CD4-positive, alpha-beta memory T cell (primary cell): Measurements from ENCODE around the gene KLF13. TPM values are rescaled to one million over a fixed set of nuclear protein-coding genes. Genes with fewer than 3 reads are reported as not detected.
A peak's percentile ranks its signal among the peaks of the same experiment; 100 is the strongest.
"Not testable (repeated sequence)": the region's sequence is repeated elsewhere in the genome, so short reads cannot be mapped to it uniquely, and the experiment has no call there.

Experiments
- CTCF ChIA-PET: fragments of 350-600 bp; sonication (Branson Sonifier 250); formaldehyde crosslinking; loops from one replicate; lab custom pipeline; 2021; ENCODE audit warnings: inconsistent platforms; ENCODE audit not compliant: partially characterized antibody; lab: Charles Lee
- POLR2A ChIA-PET: fragments of 350-600 bp; sonication (Branson Sonifier 250); formaldehyde crosslinking; loops from one replicate; lab custom pipeline; 2021; ENCODE audit not compliant: partially characterized antibody; lab: Charles Lee
- DNase-seq, 5 donors: peaks; one replicate each; pipeline versions ENCODE4 v3.0.0 to v3.0.0-alpha.2; 2020 to 2022; ENCODE audit warnings: mixed read lengths in 1 of 5
- H3K27ac ChIP-seq: one replicate; pipeline ENCODE4 v1.7.0; 2013; ENCODE audit warnings: low read depth, low read length
- H3K27me3 ChIP-seq: 2 replicates; pipeline ENCODE4 v1.7.0; 2013; ENCODE audit warnings: mild to moderate bottlenecking, low read length, moderate library complexity; ENCODE audit not compliant: insufficient read depth
- H3K36me3 ChIP-seq: 2 replicates; pipeline ENCODE4 v1.7.0; 2013; ENCODE audit warnings: mild to moderate bottlenecking, low read length, moderate library complexity; ENCODE audit not compliant: insufficient read depth
- H3K4me1 ChIP-seq: 2 replicates; pipeline ENCODE4 v1.7.0; 2013; ENCODE audit warnings: mild to moderate bottlenecking, low read length, moderate library complexity; ENCODE audit not compliant: insufficient read depth
- H3K4me3 ChIP-seq, 2 donors: one replicate each; pipeline ENCODE4 v1.7.0; 2013; ENCODE audit warnings: low read length in 2 of 2, mild to moderate bottlenecking in 1 of 2
- H3K9me3 ChIP-seq, 2 donors: one replicate each; pipeline ENCODE4 v1.7.0; 2013; ENCODE audit warnings: low read length in 2 of 2, control low read depth in 1 of 2; ENCODE audit not compliant: control insufficient read depth in 1 of 2
- H3K27ac Mint-ChIP-seq, 7 donors: one replicate each; pipeline ENCODE4 v1.8.0; 2020 to 2021; ENCODE audit warnings: mixed read lengths in 7 of 7, mild to moderate bottlenecking in 6 of 7, inconsistent platforms in 3 of 7, moderate library complexity in 3 of 7
- H3K27me3 Mint-ChIP-seq, 2 donors: one replicate each; pipeline ENCODE4 v1.8.0; 2020 to 2021; ENCODE audit warnings: mixed read lengths in 2 of 2
- H3K36me3 Mint-ChIP-seq, 2 donors: one replicate each; pipeline ENCODE4 v1.8.0; 2020 to 2021; ENCODE audit warnings: mixed read lengths in 2 of 2, inconsistent platforms in 1 of 2, mild to moderate bottlenecking in 1 of 2
- H3K4me1 Mint-ChIP-seq, 4 donors: one replicate each; pipeline ENCODE4 v1.8.0; 2020 to 2021; ENCODE audit warnings: mixed read lengths in 4 of 4, mild to moderate bottlenecking in 1 of 4
- H3K4me3 Mint-ChIP-seq, 8 donors: one replicate each; pipeline ENCODE4 v1.8.0; 2020 to 2021; ENCODE audit warnings: mixed read lengths in 8 of 8, mild to moderate bottlenecking in 7 of 8, moderate library complexity in 6 of 8, inconsistent platforms in 3 of 8
- H3K9me3 Mint-ChIP-seq, 8 donors: one replicate each; pipeline ENCODE4 v1.8.0; 2020 to 2021; ENCODE audit warnings: mixed read lengths in 8 of 8, mild to moderate bottlenecking in 5 of 8, inconsistent platforms in 3 of 8, moderate library complexity in 1 of 8
- intact Hi-C: fragments of 100-400 bp; cut with micrococcal nuclease; formaldehyde crosslinking; loops from one replicate; pipeline ENCODE4 v1.15.1; 2023
- polyA plus RNA-seq, 2 donors: library from polyadenylated mRNA; unstranded; fragments of 300-500 nt; fragmentation: Illumina TruSeq; gene quantifications; one replicate each; pipeline ENCODE4 v1.2.3, GENCODE V29; 2021
- total RNA-seq, 2 experiments: library from RNA; stranded (reverse); gene quantifications; one replicate each; pipeline ENCODE4 v1.2.3, GENCODE V29; 2021

Gene KLF13
- total and polyA plus RNA-seq, 4 experiments from 2014 or later = 22.0 to 202 (median 139) TPM

DNA sequence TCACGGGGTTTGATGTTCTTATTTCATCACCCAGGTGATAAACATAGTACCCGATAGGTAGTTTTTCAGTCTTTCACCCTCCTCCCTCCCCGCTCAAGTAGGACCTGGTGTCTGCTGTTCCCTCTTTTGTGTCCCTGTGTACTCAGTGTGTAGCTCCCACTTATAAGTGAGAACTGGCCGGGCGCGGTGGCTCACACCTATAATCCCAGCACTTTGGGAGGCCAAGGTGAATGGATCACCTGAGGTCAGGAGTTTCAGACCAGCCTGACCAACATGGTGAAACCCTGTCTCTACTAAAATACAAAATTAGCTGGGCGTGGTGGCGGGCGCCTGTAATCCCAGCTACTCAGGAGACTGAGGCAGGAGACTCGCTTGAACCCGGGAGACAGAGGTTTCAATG lies 29.5 kb downstream of the KLF13 start:
- H3K4me3 ChIP-seq, H3K27me3 Mint-ChIP-seq, H3K9me3 Mint-ChIP-seq, H3K9me3 ChIP-seq, H3K27me3 ChIP-seq, intact Hi-C loops, H3K36me3 ChIP-seq: not testable (repeated sequence)
- peaks cover 10 to 59% of the 10 kb centered on the region in 2 donors for H3K36me3 Mint-ChIP-seq
- H3K4me3 Mint-ChIP-seq = peak overlapping the region; percentile 13 to 97 (median 85)
- ChIA-PET POLR2A (interaction anchor here (1.4 to 23.9 kb wide), 9 partner anchors 6 to 127 kb away, joined by 3 to 562 read pairs (median 60); partner anchors contain the start of gene KLF13), CTCF (interaction anchor here (0.7 to 7.0 kb wide), 10 partner anchors 8 to 150 kb away, joined by 3 to 48 read pairs (median 5); no protein-coding TSS in a partner anchor)
- H3K4me1 Mint-ChIP-seq = peaks cover 72 to 100% (median 92%) of the 10 kb centered on the region in 4 donors
- H3K27ac ChIP-seq = peak overlapping the region; percentile 82
- H3K27ac Mint-ChIP-seq = peak overlapping the region; percentile 91 to 98 (median 96)
- DNase-seq = peak in 1 of 5 donors; percentile 29
- peaks cover 100% of the 10 kb centered on the region for H3K4me1 ChIP-seq

- intact Hi-C loops = loop anchor here (1.0 kb wide), 1 partner anchor 10 kb away; no protein-coding TSS in a partner anchor
- Mint-ChIP-seq H3K4me1 (peaks cover 71 to 100% (median 92%) of the 10 kb centered on the region in 4 donors), H3K27ac (peak overlapping the region; percentile 91 to 98 (median 96)), H3K9me3 (peaks cover 0 to 1% (median 0%) of the 10 kb centered on the region in 8 donors), H3K27me3 (no peaks in the 10 kb centered on the region), H3K4me3 (peak overlapping the region; percentile 80 to 97 (median 85)), H3K36me3 (peaks cover 10 to 56% of the 10 kb centered on the region in 2 donors)
- ChIA-PET POLR2A (interaction anchor here (0.7 to 23.9 kb wide), 14 partner anchors 5 to 142 kb away, joined by 3 to 562 read pairs (median 8); partner anchors contain the start of gene KLF13), CTCF (interaction anchor here (0.7 to 7.0 kb wide), 17 partner anchors 9 to 157 kb away, joined by 3 to 48 read pairs (median 4); no protein-coding TSS in a partner anchor)
- Histone ChIP-seq H3K27me3 (no peaks in the 10 kb centered on the region), H3K9me3 (no peaks in the 10 kb centered on the region), H3K27ac (peak overlapping the region; percentile 82), H3K4me1 (peaks cover 99% of the 10 kb centered on the region), H3K36me3 (peaks cover 8% of the 10 kb centered on the region), H3K4me3 (peak overlapping the region in 1 of 2 donors; percentile 35)
- peak; percentile 47 to 66 (median 51) for DNase-seq
These were observed 30.5 kb downstream of the KLF13 start for GRCh38 chr15:31357148-31357547.

GRCh38 chr15:31358163-31358562 lies 31.5 kb downstream of the KLF13 start:
- ChIA-PET POLR2A (interaction anchor here (1.6 to 23.9 kb wide), 10 partner anchors 4 to 125 kb away, joined by 5 to 562 read pairs (median 63); partner anchors contain the start of gene KLF13), CTCF (interaction anchor here (1.5 to 7.2 kb wide), 5 partner anchors 11 to 143 kb away, joined by 7 to 48 read pairs (median 28); no protein-coding TSS in a partner anchor)
- intact Hi-C loops = no loop called here
- H3K36me3 Mint-ChIP-seq = peaks cover 10 to 47% of the 10 kb centered on the region in 2 donors
- peaks cover 99% of the 10 kb centered on the region for H3K4me1 ChIP-seq
- DNase-seq = peak in 1 of 5 donors; percentile 12
- peaks cover 8% of the 10 kb centered on the region for H3K36me3 ChIP-seq
- no peaks in the 10 kb centered on the region for H3K27me3 ChIP-seq
- peaks cover 0 to 1% (median 0%) of the 10 kb centered on the region in 8 donors for H3K9me3 Mint-ChIP-seq
- H3K27me3 Mint-ChIP-seq = no peaks in the 10 kb centered on the region
- H3K4me1 Mint-ChIP-seq = peaks cover 72 to 100% (median 91%) of the 10 kb centered on the region in 4 donors
- no peaks in the 10 kb centered on the region for H3K9me3 ChIP-seq
- peak overlapping the region; percentile 80 to 97 (median 86) for H3K4me3 Mint-ChIP-seq
- peak overlapping the region; percentile 82 for H3K27ac ChIP-seq
- H3K4me3 ChIP-seq = peak overlapping the region in 1 of 2 donors; percentile 17
- H3K27ac Mint-ChIP-seq = peak overlapping the region; percentile 91 to 98 (median 96)

DNA sequence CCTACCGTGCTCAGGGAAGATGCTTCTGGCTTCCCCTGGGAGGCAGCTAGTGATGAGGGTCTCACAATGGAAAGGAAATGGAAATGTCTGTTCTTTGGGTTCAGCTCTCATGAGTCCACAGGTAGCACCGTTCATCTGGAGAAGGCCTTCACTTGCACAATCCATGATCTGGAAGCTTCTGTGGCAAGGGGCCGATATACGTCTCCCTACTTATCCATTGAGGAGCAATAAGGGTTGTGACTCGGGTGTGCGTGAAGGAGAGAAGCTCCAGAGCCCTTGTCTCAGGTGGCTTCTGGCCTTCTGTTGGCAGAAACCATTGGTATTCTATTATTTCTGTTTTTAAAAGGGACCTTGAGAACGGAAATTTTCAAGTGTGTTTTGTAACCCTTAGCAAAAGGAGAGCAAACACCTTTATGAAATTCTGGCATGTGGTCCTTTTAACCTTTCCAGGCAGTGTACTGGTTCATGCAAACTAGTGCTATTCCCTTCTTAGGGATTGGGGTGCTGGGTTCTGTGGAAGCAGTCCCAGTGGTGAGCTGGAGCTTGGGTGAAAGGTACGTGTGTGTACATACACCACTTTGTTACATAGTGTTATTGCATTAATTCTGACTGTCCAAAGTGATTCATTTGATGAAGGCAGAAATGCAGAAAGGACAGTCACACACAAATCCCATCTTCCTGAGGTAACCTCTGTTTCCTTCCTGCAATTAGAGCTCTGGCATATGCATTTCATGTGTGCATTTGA lies 32.5 kb downstream of the KLF13 start:
- H3K36me3 Mint-ChIP-seq = peaks cover 10 to 44% of the 10 kb centered on the region in 2 donors
- Histone ChIP-seq H3K4me3 (peak overlapping the region in 1 of 2 donors; percentile 57), H3K9me3 (no peaks in the 10 kb centered on the region), H3K27ac (peak overlapping the region; percentile 82), H3K27me3 (no peaks in the 10 kb centered on the region), H3K36me3 (peaks cover 8% of the 10 kb centered on the region), H3K4me1 (peaks cover 99% of the 10 kb centered on the region)
- H3K9me3 Mint-ChIP-seq = peaks cover 0 to 1% (median 0%) of the 10 kb centered on the region in 8 donors
- intact Hi-C loops = no loop called here
- H3K4me3 Mint-ChIP-seq = peak overlapping the region; percentile 17 to 97 (median 84)
- CTCF ChIA-PET = interaction anchor here (1.0 to 11.3 kb wide), 8 partner anchors 12 to 144 kb away, joined by 3 to 137 read pairs (median 24); no protein-coding TSS in a partner anchor
- peaks cover 75 to 100% (median 91%) of the 10 kb centered on the region in 4 donors for H3K4me1 Mint-ChIP-seq
- peak in 1 of 5 donors; percentile 28 for DNase-seq
- H3K27ac Mint-ChIP-seq = peak overlapping the region; percentile 91 to 98 (median 96)
- no peaks in the 10 kb centered on the region for H3K27me3 Mint-ChIP-seq
- POLR2A ChIA-PET = interaction anchor here (0.6 to 23.9 kb wide), 11 partner anchors 3 to 367 kb away, joined by 3 to 562 read pairs (median 60); partner anchors contain the start of gene KLF13

- POLR2A ChIA-PET = interaction anchor here (0.6 to 23.9 kb wide), 13 partner anchors 3 to 368 kb away, joined by 3 to 562 read pairs (median 24); partner anchors contain the start of gene KLF13
- Mint-ChIP-seq H3K4me3 (peak overlapping the region in 7 of 8 donors; percentile 66 to 97 (median 81)), H3K4me1 (peaks cover 79 to 100% (median 94%) of the 10 kb centered on the region in 4 donors), H3K36me3 (peaks cover 8 to 41% of the 10 kb centered on the region in 2 donors), H3K9me3 (peaks cover 0 to 1% (median 0%) of the 10 kb centered on the region in 8 donors), H3K27ac (peak overlapping the region; percentile 91 to 98 (median 96)), H3K27me3 (no peaks in the 10 kb centered on the region)
- DNase-seq = peak in 1 of 5 donors; percentile 42
- CTCF ChIA-PET = interaction anchor here (1.0 to 11.3 kb wide), 7 partner anchors 13 to 145 kb away, joined by 3 to 137 read pairs (median 28); no protein-coding TSS in a partner anchor
- no peaks in the 10 kb centered on the region for H3K9me3 ChIP-seq
- intact Hi-C loops = loop anchor here (2.0 kb wide), 1 partner anchor 93 kb away; no protein-coding TSS in a partner anchor
- H3K36me3 ChIP-seq = peaks cover 5% of the 10 kb centered on the region
- peak overlapping the region; percentile 82 for H3K27ac ChIP-seq
- no peaks in the 10 kb centered on the region for H3K27me3 ChIP-seq
- peak overlapping the region; percentile 14 to 57 for H3K4me3 ChIP-seq
- H3K4me1 ChIP-seq = peaks cover 99% of the 10 kb centered on the region
These were observed 33.1 kb downstream of the KLF13 start for GRCh38 chr15:31359702-31360111.

DNA sequence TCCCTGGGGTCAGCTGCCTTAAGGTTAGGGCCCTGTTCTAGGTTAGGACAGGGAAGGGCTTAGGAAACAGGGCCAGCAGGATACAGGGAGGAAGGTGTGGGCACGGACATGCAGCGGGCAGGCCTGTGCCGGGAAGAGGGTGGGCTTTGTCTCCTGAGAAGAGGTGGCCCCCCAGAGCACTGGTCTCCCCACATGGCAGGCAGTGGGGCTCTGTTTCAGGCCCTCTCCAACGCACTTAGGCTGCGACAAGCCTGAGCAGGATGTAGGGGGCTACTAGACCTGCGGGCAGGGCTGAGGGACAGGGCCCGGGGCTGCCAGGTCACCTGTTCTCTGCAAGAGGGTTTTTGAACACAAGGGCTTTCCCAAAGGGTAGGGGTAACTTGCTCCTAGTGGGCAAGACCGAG lies 33.5 kb downstream of the KLF13 start:
- H3K4me1 Mint-ChIP-seq = peaks cover 77 to 100% (median 94%) of the 10 kb centered on the region in 4 donors
- Histone ChIP-seq H3K9me3 (no peaks in the 10 kb centered on the region), H3K27me3 (no peaks in the 10 kb centered on the region), H3K4me3 (peak overlapping the region; percentile 14 to 57), H3K27ac (peak overlapping the region; percentile 82), H3K36me3 (peaks cover under 1% of the 10 kb centered on the region), H3K4me1 (peaks cover 99% of the 10 kb centered on the region)
- peaks cover 0 to 1% (median 0%) of the 10 kb centered on the region in 8 donors for H3K9me3 Mint-ChIP-seq
- peak overlapping the region; percentile 91 to 98 (median 96) for H3K27ac Mint-ChIP-seq
- no peaks in the 10 kb centered on the region for H3K27me3 Mint-ChIP-seq
- DNase-seq = peak in 1 of 5 donors; percentile 44
- H3K36me3 Mint-ChIP-seq = peaks cover 4 to 36% of the 10 kb centered on the region in 2 donors
- POLR2A ChIA-PET = interaction anchor here (0.6 to 23.9 kb wide), 16 partner anchors 2 to 368 kb away, joined by 3 to 562 read pairs (median 17); partner anchors contain the start of gene KLF13
- intact Hi-C loops = loop anchor here (2.0 kb wide), 1 partner anchor 93 kb away; no protein-coding TSS in a partner anchor
- H3K4me3 Mint-ChIP-seq = peak overlapping the region in 7 of 8 donors; percentile 66 to 97 (median 81)
- CTCF ChIA-PET = interaction anchor here (1.6 to 11.3 kb wide), 7 partner anchors 8 to 145 kb away, joined by 4 to 137 read pairs (median 28); no protein-coding TSS in a partner anchor
